Endothelial cell of umbilical vein (primary cell): ENCODE measurements around the gene PDSS2. TPM values are rescaled to one million over a fixed set of nuclear protein-coding genes. Genes with fewer than 3 reads are reported as not detected.

ENCODE experiments used
- BruUV-seq: library from RNA; stranded (reverse); fragments of 400-500 nt; replicated peaks from 2 replicates; lab custom pipeline; 2021; lab: Mats Ljungman, UMichigan
- CTCF ChIA-PET: fragments of 300-600, 350-600 bp; sonication (Branson Sonifier 250); formaldehyde crosslinking; loops from one replicate; lab custom pipeline; 2021; ENCODE audit warnings: antibody characterized with exemption, inconsistent platforms; lab: Charles Lee
- POLR2A ChIA-PET: fragments of 300-600, 350-600 bp; sonication (Branson Sonifier 250); formaldehyde crosslinking; loops from one replicate; lab custom pipeline; 2021; ENCODE audit warnings: antibody characterized with exemption, inconsistent platforms; lab: Charles Lee
- DNase-seq: peaks from one replicate; pipeline ENCODE4 v3.0.0-alpha.2; 2011; ENCODE audit warnings: low read depth, low spot score
- FAIRE-seq: peaks from 2 replicates; lab custom pipeline; 2011; peaks lifted over from hg19 to GRCh38; lab: Jason Lieb, UNC
- H2AFZ ChIP-seq: 2 replicates; pipeline ENCODE4 v1.6.0; 2012; ENCODE audit warnings: low read depth, low read length, control low read depth, inconsistent platforms
- H3K27ac ChIP-seq: 2 replicates; pipeline ENCODE4 v1.5.1; 2011; ENCODE audit warnings: low read depth, mild to moderate bottlenecking, control low read depth, low read length, moderate library complexity; ENCODE audit not compliant: insufficient read depth
- H3K27me3 ChIP-seq, 2 experiments: 2 replicates each; pipeline versions ENCODE4 v1.6.0 to v1.6.1; 2011; ENCODE audit warnings: low read length in 2 of 2, mixed read lengths in 1 of 2; ENCODE audit not compliant: control insufficient read depth in 2 of 2, insufficient read depth in 2 of 2
- H3K36me3 ChIP-seq, 2 experiments: 2 replicates in 1 of 2; 3 replicates in 1 of 2; pipeline ENCODE4 v1.5.1; 2011; ENCODE audit warnings: low read length in 2 of 2, mild to moderate bottlenecking in 1 of 2, moderate library complexity in 1 of 2; ENCODE audit not compliant: control insufficient read depth in 2 of 2, insufficient read depth in 2 of 2; ENCODE audit errors: extremely low read depth in 1 of 2
- H3K4me1 ChIP-seq: 3 replicates; pipeline ENCODE4 v1.5.1; 2011; ENCODE audit warnings: mild to moderate bottlenecking, low read length; ENCODE audit not compliant: control insufficient read depth, insufficient read depth; ENCODE audit errors: extremely low read depth
- H3K4me2 ChIP-seq: 2 replicates; pipeline ENCODE4 v1.6.1; 2011; ENCODE audit warnings: low read length, control low read depth, mixed read lengths; ENCODE audit not compliant: insufficient read depth
- H3K4me3 ChIP-seq, 3 experiments: fragments of 200-600 bp in 1 of 3; sonication (generic), shearing (Covaris generic) in 1 of 3; replicated peaks in 1 of 3; 2 replicates each; pipeline ENCODE4 v1.5.1; 2011 to 2016; ENCODE audit warnings: control low read depth in 3 of 3, low read length in 3 of 3, mild to moderate bottlenecking in 2 of 3, inconsistent platforms in 1 of 3, low read depth in 1 of 3, moderate library complexity in 1 of 3; ENCODE audit not compliant: insufficient read depth in 1 of 3
- H3K79me2 ChIP-seq: 2 replicates; pipeline ENCODE4 v1.6.0; 2012; ENCODE audit warnings: low read length, inconsistent platforms; ENCODE audit not compliant: control insufficient read depth, insufficient read depth
- H3K9ac ChIP-seq: replicated peaks from 2 replicates; pipeline ENCODE3; 2011; ENCODE audit warnings: low read length, control low read depth; ENCODE audit not compliant: insufficient read depth; ENCODE audit errors: extremely low read depth
- H3K9me1 ChIP-seq: replicated peaks from 3 replicates; pipeline ENCODE4 v1.6.0; 2011; ENCODE audit warnings: mild to moderate bottlenecking, low read length; ENCODE audit not compliant: control insufficient read depth, insufficient read depth; ENCODE audit errors: extremely low read depth
- H3K9me3 ChIP-seq: replicated peaks from 2 replicates; pipeline ENCODE4 v1.5.1; 2012; ENCODE audit warnings: low read length, inconsistent platforms; ENCODE audit not compliant: control insufficient read depth, insufficient read depth
- H4K20me1 ChIP-seq: replicated peaks from 2 replicates; pipeline ENCODE3; 2011; ENCODE audit warnings: mild to moderate bottlenecking, low read length; ENCODE audit not compliant: control insufficient read depth, insufficient read depth; ENCODE audit errors: extremely low read depth
- EZH2 ChIP-seq: IDR thresholded peaks from 2 replicates; pipeline ENCODE4 v1.6.1; 2012; ENCODE audit warnings: borderline replicate concordance, low read depth, mild to moderate bottlenecking, moderate library complexity, low read length, inconsistent platforms; ENCODE audit not compliant: severe bottlenecking
- GATA2 ChIP-seq: IDR thresholded peaks from 2 replicates; pipeline ENCODE4 v1.7.0; 2011; ENCODE audit warnings: low read depth, mild to moderate bottlenecking, moderate library complexity, mixed read lengths, low read length; ENCODE audit not compliant: insufficient read length, insufficient read depth
- JUN ChIP-seq: IDR thresholded peaks from 2 replicates; pipeline ENCODE4 v1.6.1; 2011; ENCODE audit warnings: borderline replicate concordance, low read depth; ENCODE audit not compliant: insufficient read length, insufficient read depth
- MAX ChIP-seq: IDR thresholded peaks from 2 replicates; pipeline ENCODE4 v1.6.1; 2011; ENCODE audit not compliant: insufficient read depth, insufficient read length
- MYC ChIP-seq: IDR thresholded peaks from one replicate; pipeline ENCODE4 v1.6.1; 2011; ENCODE audit warnings: mild to moderate bottlenecking, low read depth, low read length
- POLR2A ChIP-seq: IDR thresholded peaks from 2 replicates; pipeline ENCODE4 v1.6.1; 2012; ENCODE audit warnings: low read depth, mild to moderate bottlenecking, control low read depth, low read length
- dilution Hi-C: fragments of 300-500 bp; cut with MboI; formaldehyde crosslinking; loops from one replicate; pipeline ENCODE4 v1.15.0; 2019; ENCODE audit warnings: low sequenced_read_pairs; ENCODE audit not compliant: extremely low pct_ligation_motif_present
- intact Hi-C: fragments of 100-400 bp; cut with micrococcal nuclease; formaldehyde crosslinking; loops from one replicate; pipeline ENCODE4 v1.10.0; 2022
- polyA plus RNA-seq, 4 experiments: library from polyadenylated mRNA; depleted of rRNA in 3 of 4; stranded (reverse) in 3 of 4; unstranded in 1 of 4; fragments of >200 nt; gene quantifications; 2 replicates each; pipeline versions ENCODE4 v1.2.1 to v1.2.3, GENCODE V29; 2011 to 2012; ENCODE audit warnings: missing spikeins in 1 of 4
- total RNA-seq: library from RNA; stranded (reverse); gene quantifications from 2 replicates; pipeline ENCODE4 v1.2.3, GENCODE V29; 2021
- TF ChIP-seq, protein P1 (sequence below), 2 donors: IDR thresholded peaks; 1 replicate in 1 of 2; 2 replicates in 1 of 2; pipeline ENCODE4 v1.5.1; 2011; ENCODE audit warnings: low read length in 2 of 2, mild to moderate bottlenecking in 2 of 2, moderate library complexity in 2 of 2, control low read depth in 1 of 2, inconsistent platforms in 1 of 2, low read depth in 1 of 2; ENCODE audit not compliant: insufficient read depth in 1 of 2; ENCODE audit errors: extremely low read depth in 1 of 2

The PDSS2 gene
- total and polyA plus RNA-seq, 2 donors (not counting 3 experiments of a cell fraction or from before 2014, with no cell fraction given): 7.6 to 9.3 TPM

DNA sequence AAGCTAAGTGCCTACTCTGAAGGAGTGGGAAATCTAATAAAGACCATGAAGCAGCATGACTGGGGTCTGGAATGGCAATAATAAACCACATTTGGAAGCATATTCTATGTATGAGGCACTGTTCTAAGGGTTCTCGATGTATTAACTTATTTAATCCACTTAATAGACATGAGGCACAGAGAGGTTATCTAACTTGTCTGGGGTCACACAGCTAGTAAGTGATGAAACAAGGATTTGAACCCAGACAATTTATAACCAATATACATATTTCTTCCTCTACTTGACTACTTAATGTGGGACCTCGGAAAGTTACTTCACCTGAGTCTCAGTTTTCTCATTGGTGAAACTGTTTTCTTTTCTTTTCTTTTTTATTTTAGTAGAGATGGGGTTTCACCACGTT is 131.3 kb downstream of the PDSS2 start:
- FAIRE-seq (no peak), DNase-seq (no peak)
- CTCF ChIA-PET: interaction anchor here (2.0 kb wide), 1 partner anchor 10 kb away, joined by 8 read pairs; no protein-coding TSS in a partner anchor
- Histone ChIP-seq H3K4me2 (no peak overlapping the region), H3K36me3 (no peaks in the 10 kb centered on the region), H3K79me2 (no peaks in the 10 kb centered on the region), H3K9me3 (no peaks in the 10 kb centered on the region), H2AFZ (no peak overlapping the region), H3K9ac (no peak overlapping the region), H4K20me1 (no peaks in the 10 kb centered on the region), H3K4me1 (peaks cover 12% of the 10 kb centered on the region), H3K4me3 (no peak overlapping the region), H3K9me1 (no peaks in the 10 kb centered on the region), H3K27me3 (no peaks in the 10 kb centered on the region), H3K27ac (no peak overlapping the region)
- POLR2A ChIA-PET: no interaction called here
- dilution Hi-C loops: no loop called here
- TF ChIP-seq JUN: no peak
- TF ChIP-seq GATA2: no peak
- TF ChIP-seq MAX: no peak
- no peak for TF ChIP-seq MYC
- TF ChIP-seq POLR2A: no peak
- TF ChIP-seq EZH2: no peak
- TF ChIP-seq, protein P1, sequence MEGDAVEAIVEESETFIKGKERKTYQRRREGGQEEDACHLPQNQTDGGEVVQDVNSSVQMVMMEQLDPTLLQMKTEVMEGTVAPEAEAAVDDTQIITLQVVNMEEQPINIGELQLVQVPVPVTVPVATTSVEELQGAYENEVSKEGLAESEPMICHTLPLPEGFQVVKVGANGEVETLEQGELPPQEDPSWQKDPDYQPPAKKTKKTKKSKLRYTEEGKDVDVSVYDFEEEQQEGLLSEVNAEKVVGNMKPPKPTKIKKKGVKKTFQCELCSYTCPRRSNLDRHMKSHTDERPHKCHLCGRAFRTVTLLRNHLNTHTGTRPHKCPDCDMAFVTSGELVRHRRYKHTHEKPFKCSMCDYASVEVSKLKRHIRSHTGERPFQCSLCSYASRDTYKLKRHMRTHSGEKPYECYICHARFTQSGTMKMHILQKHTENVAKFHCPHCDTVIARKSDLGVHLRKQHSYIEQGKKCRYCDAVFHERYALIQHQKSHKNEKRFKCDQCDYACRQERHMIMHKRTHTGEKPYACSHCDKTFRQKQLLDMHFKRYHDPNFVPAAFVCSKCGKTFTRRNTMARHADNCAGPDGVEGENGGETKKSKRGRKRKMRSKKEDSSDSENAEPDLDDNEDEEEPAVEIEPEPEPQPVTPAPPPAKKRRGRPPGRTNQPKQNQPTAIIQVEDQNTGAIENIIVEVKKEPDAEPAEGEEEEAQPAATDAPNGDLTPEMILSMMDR (IDR thresholded peaks at IDR 0.05; ENCODE audit: extremely low read depth in 1 of 2, insufficient read depth in 1 of 2, low read depth in 1 of 2, low read length in 2 of 2): no peak
- BruUV-seq: no TSS peak
- intact Hi-C loops: loop anchor here (10.0 kb wide), 1 partner anchor 517 kb away; no protein-coding TSS in a partner anchor
